Spinal cord (tissue), 10 donors: Measurements from ENCODE around the gene NFIA. TPM values are rescaled to one million over a fixed set of nuclear protein-coding genes. Genes with fewer than 3 reads are reported as not detected.

Experiments used
- DNase-seq, 6 donors: peaks; one replicate each; pipeline versions ENCODE4 v3.0.0 to v3.0.0-alpha.2; 2013 to 2015; ENCODE audit warnings: low spot score in 6 of 6, low read depth in 4 of 6
- H3K27ac ChIP-seq: one replicate; pipeline ENCODE4 v1.5.1; 2013; ENCODE audit warnings: low read depth, low read length, control low read depth
- H3K27me3 ChIP-seq: one replicate; pipeline ENCODE4 v1.6.1; 2013; ENCODE audit warnings: low read length; ENCODE audit not compliant: control insufficient read depth, insufficient read depth
- H3K36me3 ChIP-seq: one replicate; pipeline ENCODE4 v1.6.1; 2013; ENCODE audit warnings: low read length; ENCODE audit not compliant: control insufficient read depth, insufficient read depth
- H3K4me1 ChIP-seq: one replicate; pipeline ENCODE4 v1.6.1; 2013; ENCODE audit warnings: low read length; ENCODE audit not compliant: control insufficient read depth, insufficient read depth
- H3K4me3 ChIP-seq: one replicate; pipeline ENCODE4 v1.5.1; 2013; ENCODE audit warnings: low read depth, low read length, control low read depth
- H3K9me3 ChIP-seq: one replicate; pipeline ENCODE4 v1.6.1; 2013; ENCODE audit warnings: low read length; ENCODE audit not compliant: control insufficient read depth, insufficient read depth
- WGBS: methylation state at CpG from one replicate; pipeline ENCODE4 v1.1.5; 2013; ENCODE audit warnings: missing lambda C conversion rate; ENCODE audit not compliant: insufficient coverage; 5-methylcytosine and 5-hydroxymethylcytosine counted together
- polyA plus RNA-seq, 2 donors: library from polyadenylated mRNA; unstranded; fragments of 120-200 nt; gene quantifications; one replicate each; pipeline ENCODE4 v1.2.1, GENCODE V29; 2013; ENCODE audit not compliant: insufficient read length in 2 of 2
- total RNA-seq, 2 donors: library from RNA; depleted of rRNA in 1 of 2; stranded (reverse); fragments of 120-200 nt in 1 of 2; fragments of >200 nt in 1 of 2; gene quantifications; one replicate each; pipeline versions ENCODE4 v1.2.3 to v1.2.4, GENCODE V29; 2013 to 2014
- donor health status: healthy.

NFIA gene
- total and polyA plus RNA-seq, 4 donors, result 36.1 to 77.2 (median 62.5) TPM

DNA sequence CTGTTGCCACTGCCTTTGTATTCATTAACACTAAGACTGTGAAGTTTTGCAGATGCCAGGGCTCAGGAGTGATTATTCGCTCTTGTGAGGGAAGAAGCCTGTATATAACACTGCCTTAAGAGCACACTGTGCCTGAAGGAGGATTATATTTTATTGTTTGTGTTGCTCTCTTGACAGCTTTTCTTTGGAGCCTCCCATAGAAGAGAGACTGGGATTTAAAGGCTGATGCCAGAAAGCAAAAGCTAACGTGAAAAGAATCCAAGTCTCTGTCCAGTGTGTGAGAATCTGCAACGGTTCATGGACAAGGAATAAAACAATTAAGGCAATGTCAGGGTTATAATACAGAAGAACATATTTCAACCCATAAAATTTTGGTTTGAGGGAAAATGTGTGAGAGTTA lies 316.8 kb downstream of the NFIA start:
- Histone ChIP-seq H3K9me3 (no peaks in the 10 kb centered on the region), H3K4me1 (peaks cover 3% of the 10 kb centered on the region), H3K36me3 (no peaks in the 10 kb centered on the region), H3K4me3 (no peak overlapping the region), H3K27me3 (no peaks in the 10 kb centered on the region), H3K27ac (peak overlapping the region; percentile 49)
- 20% methylated on average over 1 of the region's 3 CpGs for WGBS
- peak in 2 of 6 donors; percentile 34 to 39 for DNase-seq

DNA sequence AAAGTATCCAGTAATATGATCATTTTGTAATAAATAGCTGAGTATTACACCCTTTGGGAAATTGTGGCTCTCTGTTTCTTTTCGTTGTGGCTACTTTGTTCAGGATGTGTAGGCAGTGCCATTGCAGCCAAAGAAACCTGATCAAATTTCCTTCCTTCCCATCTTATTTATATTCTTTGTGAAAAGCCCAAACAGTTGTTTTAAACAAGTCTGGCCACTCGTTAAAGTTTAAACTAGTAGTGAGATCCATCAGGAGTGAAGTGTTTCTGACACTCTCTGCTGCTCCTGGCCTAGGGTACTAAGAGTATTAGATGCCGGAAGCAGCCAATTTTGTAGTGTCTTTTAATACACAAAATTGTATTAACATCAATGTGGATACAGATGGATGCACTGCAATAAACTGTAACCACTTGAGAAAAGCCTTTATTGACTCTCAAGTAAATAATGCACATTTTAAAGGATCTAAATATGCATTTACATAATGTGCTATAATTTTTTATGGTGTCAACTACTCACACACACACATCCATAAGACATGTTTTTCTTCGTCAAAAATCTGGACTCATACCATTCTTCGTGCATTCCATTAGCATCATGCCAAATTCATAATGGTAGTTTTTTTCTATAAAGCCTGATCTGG lies 317.9 kb downstream of the NFIA start:
- no peak overlapping the region for H3K4me3 ChIP-seq
- 43% methylated on average over 1 of the region's 5 CpGs for WGBS
- DNase-seq, result no peak
- H3K4me1 ChIP-seq, result peaks cover 3% of the 10 kb centered on the region
- H3K9me3 ChIP-seq, result no peaks in the 10 kb centered on the region
- H3K36me3 ChIP-seq, result no peaks in the 10 kb centered on the region
- no peak overlapping the region for H3K27ac ChIP-seq
- H3K27me3 ChIP-seq, result no peaks in the 10 kb centered on the region

DNA sequence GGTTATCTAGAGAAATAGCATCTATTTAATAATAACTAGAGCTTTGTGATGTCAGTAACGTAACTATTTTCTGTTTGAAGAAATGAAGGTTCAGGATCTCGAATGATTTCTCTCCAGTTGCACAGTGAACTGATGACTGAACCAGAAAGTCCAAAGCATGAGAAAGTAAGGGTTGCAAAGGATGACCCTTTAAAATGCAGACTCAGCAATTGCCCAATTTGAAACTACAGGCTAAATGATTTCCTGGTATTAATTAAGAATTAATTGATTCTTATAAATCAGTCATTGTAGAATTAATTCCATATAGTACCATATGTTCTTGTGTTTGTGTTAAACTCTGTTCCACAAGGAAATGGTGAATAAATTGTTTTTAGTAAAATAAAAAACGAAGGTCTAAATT lies 318.6 kb downstream of the NFIA start:
- Histone ChIP-seq H3K36me3 (no peaks in the 10 kb centered on the region), H3K27ac (no peak overlapping the region), H3K9me3 (no peaks in the 10 kb centered on the region), H3K4me1 (peaks cover 3% of the 10 kb centered on the region), H3K27me3 (no peaks in the 10 kb centered on the region), H3K4me3 (no peak overlapping the region)
- no peak for DNase-seq
- 96% methylated on average over 2 of the region's 3 CpGs for WGBS

GRCh38 chr1:61403679-61404596 lies 321.6 kb downstream of the NFIA start:
- H3K4me3 ChIP-seq, result no peak overlapping the region
- DNase-seq, result peak in 2 of 6 donors; percentile 32 to 38
- WGBS, result 62% methylated on average over 6 of the region's 12 CpGs
- peaks cover 9% of the 10 kb centered on the region for H3K36me3 ChIP-seq
- no peaks in the 10 kb centered on the region for H3K27me3 ChIP-seq
- no peaks in the 10 kb centered on the region for H3K9me3 ChIP-seq
- peak overlapping the region; percentile 35 for H3K27ac ChIP-seq
- peaks cover 3% of the 10 kb centered on the region for H3K4me1 ChIP-seq

DNA sequence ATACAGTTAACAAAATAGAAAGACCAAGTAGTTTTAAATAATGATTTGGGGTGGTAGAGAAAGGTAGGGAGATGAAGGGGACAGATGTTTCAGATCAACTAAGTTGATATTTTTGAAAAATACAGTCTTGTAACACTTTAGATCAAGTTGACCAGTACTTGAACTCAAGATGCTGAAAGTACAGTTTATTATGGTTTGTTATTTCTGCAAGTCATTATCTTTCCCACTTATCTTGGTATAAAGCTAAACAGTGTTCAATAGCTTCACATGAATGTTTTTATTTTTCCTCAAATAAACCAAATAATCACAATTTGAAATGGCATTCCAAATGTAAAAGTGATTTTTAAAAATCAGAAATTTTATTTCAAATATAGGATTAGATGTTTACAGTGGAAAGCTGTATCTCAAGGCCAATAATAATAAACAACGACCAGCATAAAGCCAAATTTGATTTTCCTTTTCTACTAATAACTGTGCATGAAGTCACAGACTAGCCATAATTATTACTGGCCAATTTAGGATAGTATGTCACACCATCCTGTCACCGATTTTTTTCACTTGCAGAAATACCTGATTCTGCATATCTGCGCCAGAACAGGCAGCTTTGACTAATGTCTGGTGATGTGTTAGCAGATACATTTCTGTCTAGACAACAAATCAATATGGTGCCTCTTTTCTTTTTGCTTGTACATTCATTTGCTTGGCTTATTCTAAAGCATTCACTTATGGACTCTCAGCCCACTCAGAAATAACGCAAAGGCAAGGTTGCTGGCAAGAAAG lies 322.4 kb downstream of the NFIA start:
- H3K27me3 ChIP-seq, result no peaks in the 10 kb centered on the region
- peaks cover 3% of the 10 kb centered on the region for H3K4me1 ChIP-seq
- DNase-seq, result peak in 1 of 6 donors; percentile 21
- peak overlapping the region; percentile 35 for H3K27ac ChIP-seq
- no peak overlapping the region for H3K4me3 ChIP-seq
- peaks cover 9% of the 10 kb centered on the region for H3K36me3 ChIP-seq
- WGBS, result no CpG with 5 or more reads among the region's 4 CpGs
- H3K9me3 ChIP-seq, result no peaks in the 10 kb centered on the region

DNA sequence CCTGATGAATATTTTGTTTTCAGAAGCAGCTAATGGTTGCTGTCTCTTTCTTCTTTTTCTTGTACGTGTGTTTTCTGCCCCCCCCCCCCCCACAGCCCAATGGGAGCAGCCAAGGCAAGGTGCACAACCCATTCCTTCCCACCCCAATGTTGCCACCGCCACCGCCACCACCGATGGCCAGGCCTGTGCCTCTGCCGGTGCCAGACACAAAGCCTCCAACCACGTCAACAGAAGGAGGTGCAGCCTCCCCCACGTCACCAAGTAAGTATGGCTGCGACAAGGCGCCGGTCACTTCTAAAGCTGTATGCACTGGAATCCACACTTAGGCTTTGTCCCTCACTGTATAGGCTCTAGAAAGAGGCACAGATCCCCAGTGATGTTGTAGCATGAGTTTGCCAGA lies 324.1 kb downstream of the NFIA start:
- H3K4me3 ChIP-seq, result no peak overlapping the region
- peaks cover 3% of the 10 kb centered on the region for H3K4me1 ChIP-seq
- no peaks in the 10 kb centered on the region for H3K27me3 ChIP-seq
- over 99% methylated on average over 9 of the region's 10 CpGs for WGBS
- no peak for DNase-seq
- no peak overlapping the region for H3K27ac ChIP-seq
- H3K9me3 ChIP-seq, result no peaks in the 10 kb centered on the region
- peaks cover 9% of the 10 kb centered on the region for H3K36me3 ChIP-seq

DNA sequence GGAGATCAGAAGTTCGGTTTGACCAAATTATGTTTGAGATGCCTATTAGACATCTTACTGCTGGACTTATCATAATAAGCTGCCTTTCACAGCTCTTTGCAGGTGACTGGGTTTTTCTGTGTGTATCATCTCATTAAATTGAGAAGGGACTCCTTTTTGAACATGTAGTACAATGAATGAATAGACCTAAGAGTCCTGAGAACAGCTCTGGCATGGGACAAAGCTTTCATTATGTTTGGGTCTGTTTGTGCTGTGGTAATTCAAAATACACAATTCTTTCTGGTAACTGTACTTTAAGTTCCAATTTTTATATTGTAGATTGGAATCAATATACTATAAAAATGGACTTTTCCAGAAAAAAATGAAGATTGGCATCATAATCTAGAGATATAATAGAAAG lies 330.2 kb downstream of the NFIA start:
- no peaks in the 10 kb centered on the region for H3K9me3 ChIP-seq
- no peaks in the 10 kb centered on the region for H3K27me3 ChIP-seq
- DNase-seq, result no peak
- no peak overlapping the region for H3K27ac ChIP-seq
- no CpG with 5 or more reads among the region's 1 CpG for WGBS
- no peaks in the 10 kb centered on the region for H3K4me1 ChIP-seq
- no peaks in the 10 kb centered on the region for H3K36me3 ChIP-seq
- no peak overlapping the region for H3K4me3 ChIP-seq

DNA sequence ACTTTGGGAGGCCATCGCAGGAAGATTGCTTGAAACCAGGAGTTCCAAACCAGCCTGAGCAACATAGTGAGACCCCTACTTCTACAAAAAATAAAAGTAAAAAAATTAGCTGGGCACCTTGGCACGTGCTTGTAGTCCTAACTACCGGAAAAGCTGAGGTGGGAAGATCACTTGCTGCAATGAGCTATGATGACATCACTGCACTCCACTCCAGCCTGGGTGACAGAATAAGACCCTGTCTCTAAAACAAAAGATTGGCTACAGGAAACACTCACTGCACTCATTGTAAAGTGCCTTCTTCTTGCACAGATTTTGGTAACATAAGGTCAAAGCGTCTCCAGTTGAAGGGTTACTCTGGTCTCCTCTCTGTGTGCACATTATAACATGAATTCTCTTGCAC lies 336.8 kb downstream of the NFIA start:
- no peaks in the 10 kb centered on the region for H3K9me3 ChIP-seq
- no peaks in the 10 kb centered on the region for H3K27me3 ChIP-seq
- H3K27ac ChIP-seq, result no peak overlapping the region
- no peaks in the 10 kb centered on the region for H3K4me1 ChIP-seq
- H3K4me3 ChIP-seq, result no peak overlapping the region
- WGBS, result 79% methylated on average over 4 of the region's 4 CpGs
- H3K36me3 ChIP-seq, result peaks cover 4% of the 10 kb centered on the region
- no peak for DNase-seq

- H3K9me3 ChIP-seq, result no peaks in the 10 kb centered on the region
- 14% methylated on average over 1 of the region's 5 CpGs for WGBS
- peaks cover 4% of the 10 kb centered on the region for H3K36me3 ChIP-seq
- H3K27ac ChIP-seq, result no peak overlapping the region
- DNase-seq, result peak in 1 of 6 donors; percentile 33
- no peak overlapping the region for H3K4me3 ChIP-seq
- H3K4me1 ChIP-seq, result no peaks in the 10 kb centered on the region
- H3K27me3 ChIP-seq, result no peaks in the 10 kb centered on the region
These were observed 337.3 kb downstream of the NFIA start for GRCh38 chr1:61419657-61420056.
